ENCODE measurements around the gene XK. TPM values are rescaled to one million over a fixed set of nuclear protein-coding genes. Genes with fewer than 3 reads are reported as not detected.

Gene XK
- total and polyA plus RNA-seq, 2 experiments from 2014 or later = 0.29 to 1.5 TPM

DNA sequence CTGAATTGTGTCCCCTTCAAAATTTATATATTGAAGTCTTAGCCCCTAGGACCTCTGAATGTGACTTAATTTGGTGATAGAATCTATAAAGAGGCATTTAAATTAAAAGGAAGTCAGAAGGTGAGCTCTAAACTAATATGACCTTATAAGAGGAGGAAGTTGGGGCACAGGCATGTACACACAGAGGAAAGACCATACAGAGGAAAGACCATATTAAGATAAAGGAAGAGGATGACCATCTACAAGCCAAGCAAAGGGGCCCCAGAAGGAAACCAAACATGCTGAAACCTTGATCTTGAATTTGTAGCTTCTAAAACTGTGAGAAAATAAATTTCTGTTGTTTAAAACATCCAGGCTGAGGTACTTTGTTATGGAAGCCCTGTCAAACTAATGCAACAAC, 67.3 kb downstream of the XK start:
- H3K4me3 ChIP-seq = no peak overlapping the region
- no peaks in the 10 kb centered on the region for H3K27me3 ChIP-seq (ENCODE audit: insufficient read depth)
- H3F3A ChIP-seq (replicated peaks; ENCODE audit: low read depth) = no peaks in the 10 kb centered on the region
- no peaks in the 10 kb centered on the region for H3K79me2 ChIP-seq (replicated peaks; ENCODE audit: insufficient read depth)
- no peak overlapping the region for H3K4me2 ChIP-seq
- H2AFZ ChIP-seq = no peak overlapping the region
- no peaks in the 10 kb centered on the region for H3K27me3 Mint-ChIP-seq (ENCODE audit: insufficient read depth, low read depth, poor library complexity)
- TF ChIP-seq CREB1 (CRISPR knock-in tag; IDR thresholded peaks at IDR 0.05; ENCODE audit: low read depth) (no peak), ZNF331 (CRISPR knock-in tag; IDR thresholded peaks at IDR 0.05; ENCODE audit: low read depth) (no peak), ZNF462 (CRISPR knock-in tag; IDR thresholded peaks at IDR 0.05) (no peak), EZH2phosphoT487 (IDR thresholded peaks at IDR 0.05; ENCODE audit: unreplicated experiment) (no peak), ETS1 (IDR thresholded peaks at IDR 0.05) (no peak), EZH2 (IDR thresholded peaks at IDR 0.05; ENCODE audit: low read depth, unreplicated experiment) (no peak), STAT1 (IDR thresholded peaks at IDR 0.05; ENCODE audit: unreplicated experiment) (no peak), CTCF (conservative IDR thresholded peaks at IDR 0.05; ENCODE audit: low read depth in 2 of 2) (no peak), POLR2AphosphoS5 (IDR thresholded peaks at IDR 0.05; ENCODE audit: low read depth) (no peak), REST (IDR thresholded peaks at IDR 0.05; ENCODE audit: unreplicated experiment) (no peak), JUNB (IDR thresholded peaks at IDR 0.05; ENCODE audit: unreplicated experiment) (no peak), ZNF114 (CRISPR knock-in tag; IDR thresholded peaks at IDR 0.05) (no peak), NANOG (IDR thresholded peaks at IDR 0.05; ENCODE audit: borderline replicate concordance) (no peak)
- no peak for DNase-seq (ENCODE audit: low spot score)
- no peak overlapping the region for H3K4me3 Mint-ChIP-seq
- ATAC-seq = no peak
- H3K9me2 ChIP-seq (ENCODE audit: insufficient read depth) = no peaks in the 10 kb centered on the region
- H3K4me1 ChIP-seq (ENCODE audit: insufficient read depth) = no peaks in the 10 kb centered on the region
- H3K27ac ChIP-seq (ENCODE audit: low read depth) = no peak overlapping the region
- no peak overlapping the region for H3K27ac Mint-ChIP-seq
- H3K9me3 Mint-ChIP-seq = no peaks in the 10 kb centered on the region
- no peaks in the 10 kb centered on the region for H4K20me1 ChIP-seq (replicated peaks; ENCODE audit: insufficient read depth)
- H3K36me3 ChIP-seq (ENCODE audit: insufficient read depth) = no peaks in the 10 kb centered on the region
- no peaks in the 10 kb centered on the region for H3K4me1 Mint-ChIP-seq
- H3K36me3 Mint-ChIP-seq (ENCODE audit: low read depth) = no peaks in the 10 kb centered on the region

Measured in GM23338 (cell line).